Osteoblast (primary cell): Measurements from ENCODE around the gene PCCA. TPM values are rescaled to one million over a fixed set of nuclear protein-coding genes. Genes with fewer than 3 reads are reported as not detected.

ENCODE experiments used
- DNase-seq: peaks from one replicate; pipeline ENCODE4 v3.0.0; 2011; ENCODE audit warnings: low spot score, mixed read lengths; ENCODE audit not compliant: insufficient read length; ENCODE audit errors: missing footprints
- H2AFZ ChIP-seq: 2 replicates; pipeline ENCODE4 v1.6.0; 2011; ENCODE audit warnings: mild to moderate bottlenecking, low read length
- H3K27ac ChIP-seq: 2 replicates; pipeline ENCODE4 v1.5.1; 2011; ENCODE audit warnings: mild to moderate bottlenecking, low read depth, low read length, moderate library complexity
- H3K27me3 ChIP-seq: 2 replicates; pipeline ENCODE4 v1.6.0; 2012; ENCODE audit warnings: mild to moderate bottlenecking, control low read depth, inconsistent platforms, low read length, moderate library complexity; ENCODE audit not compliant: insufficient read depth
- H3K36me3 ChIP-seq: 2 replicates; pipeline ENCODE4 v1.5.1; 2011; ENCODE audit warnings: mild to moderate bottlenecking, low read length, control low read depth, moderate library complexity; ENCODE audit not compliant: insufficient read depth
- H3K4me1 ChIP-seq: 2 replicates; pipeline ENCODE4 v1.5.1; 2011; ENCODE audit warnings: mild to moderate bottlenecking, low read length, control low read depth, moderate library complexity; ENCODE audit not compliant: insufficient read depth
- H3K4me2 ChIP-seq: 2 replicates; pipeline ENCODE4 v1.6.0; 2011; ENCODE audit warnings: mild to moderate bottlenecking, low read length; ENCODE audit not compliant: insufficient read depth
- H3K4me3 ChIP-seq: fragments of 200-600 bp; sonication (generic); 3 replicates; pipeline ENCODE4 v1.5.1; 2012; ENCODE audit warnings: mild to moderate bottlenecking, low read length, inconsistent platforms; ENCODE audit not compliant: insufficient read depth
- H3K79me2 ChIP-seq: 2 replicates; pipeline ENCODE4 v1.6.0; 2012; ENCODE audit warnings: mild to moderate bottlenecking, low read length, control low read depth, inconsistent platforms; ENCODE audit not compliant: insufficient read depth
- H3K9me3 ChIP-seq: 2 replicates; pipeline ENCODE4 v1.5.1; 2011; ENCODE audit warnings: low read depth, low read length, control low read depth
- H4K20me1 ChIP-seq: 2 replicates; pipeline ENCODE4 v1.6.0; 2012; ENCODE audit warnings: mild to moderate bottlenecking, low read length, control low read depth; ENCODE audit not compliant: insufficient read depth
- CTCF ChIP-seq: IDR thresholded peaks from 2 replicates; pipeline ENCODE4 v1.5.1; 2011; ENCODE audit warnings: mild to moderate bottlenecking, low read depth, low read length, moderate library complexity; ENCODE audit errors: extremely low read depth
- total RNA-seq: library from RNA; depleted of rRNA; stranded (reverse); fragments of >200 nt; gene quantifications from 2 replicates; pipeline ENCODE4 v1.2.3, GENCODE V29; 2012

PCCA gene
- total RNA-seq, 1 donor: 40.5 TPM

DNA sequence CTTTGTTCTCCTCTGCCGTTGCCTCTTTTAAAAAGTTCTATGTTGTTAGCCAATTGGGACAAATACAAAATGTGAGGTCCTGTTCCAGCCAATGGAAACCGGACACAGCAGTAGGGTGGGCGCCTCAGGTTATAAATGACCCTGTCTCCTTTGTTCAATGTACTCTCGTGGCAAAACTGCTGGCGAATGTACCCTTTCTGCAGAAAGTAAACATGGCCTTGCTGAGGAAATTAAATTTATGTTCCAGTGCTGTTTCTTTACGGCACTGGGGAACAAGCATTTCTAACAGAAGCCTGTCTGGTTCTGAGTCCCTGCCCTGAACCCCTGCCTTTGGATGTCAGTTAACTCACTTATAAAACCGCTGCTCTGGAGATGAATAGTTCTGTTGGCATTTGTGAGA, 140.7 kb downstream of the PCCA start:
- no peak overlapping the region for H3K4me2 ChIP-seq
- TF ChIP-seq CTCF: no peak

GRCh38 chr13:100230769-100231149, 141.9 kb downstream of the PCCA start:
- Histone ChIP-seq H3K4me3 (no peak overlapping the region), H3K79me2 (peaks cover 6% of the 10 kb centered on the region), H3K27ac (no peak overlapping the region), H4K20me1 (no peaks in the 10 kb centered on the region), H3K4me2 (no peak overlapping the region), H3K4me1 (peaks cover 12% of the 10 kb centered on the region), H2AFZ (no peak overlapping the region), H3K27me3 (no peaks in the 10 kb centered on the region), H3K9me3 (no peaks in the 10 kb centered on the region), H3K36me3 (no peaks in the 10 kb centered on the region)
- no peak for DNase-seq
- no peak for TF ChIP-seq CTCF

More for the DNA sequence above, 140.7 kb downstream of the PCCA start:
- Histone ChIP-seq H3K79me2 (peaks cover 6% of the 10 kb centered on the region), H3K27ac (no peak overlapping the region), H3K4me3 (no peak overlapping the region), H3K4me1 (peaks cover 6% of the 10 kb centered on the region), H3K27me3 (no peaks in the 10 kb centered on the region), H2AFZ (no peak overlapping the region), H3K36me3 (no peaks in the 10 kb centered on the region), H3K9me3 (no peaks in the 10 kb centered on the region), H4K20me1 (no peaks in the 10 kb centered on the region)
- no peak for DNase-seq

GRCh38 chr13:100231176-100231575, 142.3 kb downstream of the PCCA start:
- no peaks in the 10 kb centered on the region for H3K27me3 ChIP-seq
- peaks cover 6% of the 10 kb centered on the region for H3K79me2 ChIP-seq
- peaks cover 12% of the 10 kb centered on the region for H3K4me1 ChIP-seq
- H3K4me3 ChIP-seq: no peak overlapping the region
- H3K27ac ChIP-seq: no peak overlapping the region
- H4K20me1 ChIP-seq: no peaks in the 10 kb centered on the region
- H3K36me3 ChIP-seq: no peaks in the 10 kb centered on the region
- TF ChIP-seq CTCF: no peak
- H2AFZ ChIP-seq: no peak overlapping the region
- no peak for DNase-seq
- H3K9me3 ChIP-seq: no peaks in the 10 kb centered on the region
- no peak overlapping the region for H3K4me2 ChIP-seq

GRCh38 chr13:100234006-100234405, 145.1 kb downstream of the PCCA start:
- no peak overlapping the region for H3K4me3 ChIP-seq
- TF ChIP-seq CTCF: no peak
- no peaks in the 10 kb centered on the region for H3K36me3 ChIP-seq
- DNase-seq: no peak
- no peaks in the 10 kb centered on the region for H3K9me3 ChIP-seq
- H3K4me1 ChIP-seq: peaks cover 12% of the 10 kb centered on the region
- H3K27ac ChIP-seq: no peak overlapping the region
- no peaks in the 10 kb centered on the region for H3K27me3 ChIP-seq
- no peak overlapping the region for H3K4me2 ChIP-seq
- peaks cover 6% of the 10 kb centered on the region for H3K79me2 ChIP-seq
- no peak overlapping the region for H2AFZ ChIP-seq
- no peaks in the 10 kb centered on the region for H4K20me1 ChIP-seq
